ENCODE measurements around the gene CC2D1A. TPM values are rescaled to one million over a fixed set of nuclear protein-coding genes. Genes with fewer than 3 reads are reported as not detected.

The CC2D1A gene
- total and polyA plus RNA-seq, 2 experiments from 2014 or later: 23.1 to 39.7 TPM

DNA sequence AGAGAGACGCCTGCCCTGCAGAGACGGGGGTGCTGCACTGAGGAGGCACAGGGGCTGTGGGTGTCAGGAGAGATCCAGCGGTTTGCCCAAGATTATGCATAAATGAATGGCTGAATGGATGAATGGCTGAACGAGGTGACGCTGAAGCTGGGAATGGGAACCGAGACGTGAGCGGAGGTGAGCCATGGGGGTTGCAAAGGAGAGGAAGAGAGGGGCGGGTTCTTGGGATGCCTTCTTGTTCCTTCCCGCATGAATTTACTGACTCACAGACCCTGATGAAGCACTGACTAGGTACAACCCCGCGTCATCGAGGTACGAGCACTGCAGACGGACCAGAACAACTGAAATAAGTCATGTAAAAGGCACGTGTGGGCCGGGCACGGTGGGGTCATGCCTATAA, 63.0 kb downstream of the CC2D1A start (continued):
- no peak for TF ChIP-seq ZNF462 (CRISPR knock-in tag; IDR thresholded peaks at IDR 0.05)
- TF ChIP-seq REST (IDR thresholded peaks at IDR 0.05; ENCODE audit: unreplicated experiment): no peak
- TF ChIP-seq EZH2 (IDR thresholded peaks at IDR 0.05; ENCODE audit: low read depth, unreplicated experiment): no peak

- H3K27me3 ChIP-seq (ENCODE audit: insufficient read depth): no peaks in the 10 kb centered on the region
- no peaks in the 10 kb centered on the region for H3K79me2 ChIP-seq (replicated peaks; ENCODE audit: insufficient read depth)
- H4K20me1 ChIP-seq (replicated peaks; ENCODE audit: insufficient read depth): no peaks in the 10 kb centered on the region
- no peak for DNase-seq (ENCODE audit: low spot score)
- H3K4me1 Mint-ChIP-seq: peaks cover 8% of the 10 kb centered on the region
- H3K27ac Mint-ChIP-seq: no peak overlapping the region
- 0 out of 2 replicates have a peak, but pooled peaks cover 6% of the 10 kb centered on the region for H3K4me1 ChIP-seq (ENCODE audit: insufficient read depth)
- H3K9me3 Mint-ChIP-seq: no peaks in the 10 kb centered on the region
- H3K4me2 ChIP-seq: no peak overlapping the region
- peaks cover 8% of the 10 kb centered on the region for H3K27me3 Mint-ChIP-seq (ENCODE audit: insufficient read depth, low read depth, poor library complexity)
- H3K4me3 Mint-ChIP-seq: no peak overlapping the region
- H3K27ac ChIP-seq (ENCODE audit: low read depth): no peak overlapping the region
- H3F3A ChIP-seq (replicated peaks; ENCODE audit: low read depth): 0 out of 2 replicates have a peak, but pooled peaks cover 2% of the 10 kb centered on the region
- H3K9me2 ChIP-seq (ENCODE audit: insufficient read depth): no peaks in the 10 kb centered on the region
- ATAC-seq: no peak
- peaks cover 21% of the 10 kb centered on the region for H3K36me3 Mint-ChIP-seq (ENCODE audit: low read depth)
- H2AFZ ChIP-seq: no peak overlapping the region
- no peaks in the 10 kb centered on the region for H3K36me3 ChIP-seq (ENCODE audit: insufficient read depth)
- H3K4me3 ChIP-seq: no peak overlapping the region
- TF ChIP-seq CTCF (conservative IDR thresholded peaks at IDR 0.05; ENCODE audit: low read depth in 2 of 2) (no peak), EZH2phosphoT487 (IDR thresholded peaks at IDR 0.05; ENCODE audit: unreplicated experiment) (no peak), POLR2AphosphoS5 (IDR thresholded peaks at IDR 0.05; ENCODE audit: low read depth) (no peak)
Measured at GRCh38 chr19:13969897-13970296, 63.9 kb downstream of the CC2D1A start.
